HG03575 (cell line): ENCODE data around the gene OR5H2.

Source experiments
- ATAC-seq: cut with Tn5 transposase; IDR thresholded peaks from one replicate; pipeline ENCODE4 v1.9.1; 2021; ENCODE audit not compliant: unreplicated experiment, insufficient number of reproducible peaks, low FRiP score; ENCODE audit errors: extremely low read depth

The OR5H2 gene

DNA sequence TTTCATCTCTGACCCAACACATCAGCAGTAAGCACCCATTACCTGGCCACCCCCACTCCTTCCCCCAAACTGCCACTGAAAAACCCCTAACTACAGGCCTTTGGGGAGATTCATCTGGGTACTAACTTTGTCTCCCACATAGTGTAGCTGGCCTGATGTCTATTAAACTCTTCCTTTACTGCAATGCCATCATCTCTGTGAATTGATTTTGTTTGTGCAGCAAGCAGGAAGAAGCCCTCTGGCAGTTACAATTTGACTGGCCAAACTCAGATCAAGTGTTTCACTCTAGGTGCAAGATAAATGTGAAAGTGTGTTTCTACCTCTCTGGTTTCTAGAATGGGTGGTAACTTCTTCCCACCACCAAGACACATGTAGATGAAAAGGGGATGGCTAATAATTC is 44.6 kb downstream of the OR5H2 start:
- no peak for ATAC-seq

DNA sequence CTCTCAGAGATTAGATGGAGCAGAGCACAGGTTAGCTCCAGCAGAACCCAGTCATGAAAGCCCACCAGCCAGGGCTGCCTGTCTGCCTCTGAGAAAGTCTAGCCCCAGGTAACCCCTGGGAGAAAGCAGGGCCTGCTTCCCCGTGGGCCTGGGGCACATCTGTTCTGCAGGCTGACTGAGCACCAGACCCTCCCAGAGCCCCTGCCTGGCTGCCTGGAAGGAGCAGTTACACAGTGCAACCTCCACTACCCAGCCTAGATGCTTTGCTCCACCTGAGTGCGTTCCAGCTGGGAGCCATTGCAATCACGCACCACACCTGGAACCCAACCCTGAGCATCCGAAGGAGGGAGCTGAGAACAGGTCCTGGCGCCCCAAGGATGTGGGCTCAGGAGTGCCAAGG is 46.6 kb downstream of the OR5H2 start:
- no peak for ATAC-seq

DNA sequence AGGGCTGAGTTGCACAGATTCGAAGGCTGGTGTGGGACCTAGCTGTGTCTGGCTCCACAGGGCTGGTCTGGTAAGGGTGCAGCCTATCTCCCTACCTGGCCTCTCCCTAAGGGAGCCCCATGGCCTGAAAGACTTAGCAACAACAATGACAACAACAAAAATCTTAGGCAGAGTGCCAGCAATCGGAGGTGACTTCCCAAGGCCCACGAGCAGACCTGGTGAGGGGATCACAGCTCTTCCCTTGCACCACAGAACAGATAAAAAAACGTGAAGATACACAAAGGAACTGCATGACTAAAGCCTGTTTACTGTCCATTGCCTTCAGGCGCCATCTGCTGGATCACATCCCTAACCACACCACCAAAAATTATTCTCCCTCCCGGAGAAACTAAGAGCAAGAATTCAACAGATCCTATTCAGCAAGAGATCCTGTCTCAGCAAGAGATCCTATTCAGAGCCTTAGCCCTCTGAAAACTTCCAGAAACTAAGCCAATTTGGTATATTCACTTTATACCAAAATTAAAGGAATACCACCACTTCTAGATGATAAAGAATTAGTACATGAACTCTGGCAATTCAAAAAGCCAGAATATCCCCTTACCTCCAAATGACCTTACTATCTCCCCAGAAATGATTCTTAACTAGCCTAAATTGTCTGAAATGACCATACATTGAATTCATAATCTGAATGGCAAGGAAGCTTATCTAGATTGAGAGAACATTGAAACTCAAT is 47.3 kb downstream of the OR5H2 start:
- ATAC-seq: peak; percentile 44

DNA sequence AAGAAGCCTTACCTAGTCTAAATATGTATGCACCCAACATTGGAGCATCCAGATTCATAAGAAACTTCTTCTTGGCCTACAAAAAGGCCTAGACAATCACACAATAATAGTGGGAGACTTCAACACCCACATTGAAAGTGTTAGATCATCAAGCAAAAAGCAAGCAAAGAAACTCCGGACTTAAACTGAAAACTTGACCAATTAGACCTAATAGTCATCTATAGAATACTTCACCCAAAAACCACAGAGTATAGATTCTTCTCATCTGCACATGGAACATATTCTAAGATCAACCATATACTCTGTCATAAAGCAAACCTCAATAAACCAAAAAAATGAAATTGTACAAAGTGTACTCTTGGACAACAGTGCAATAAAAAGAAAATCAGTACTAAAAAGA is 49.0 kb downstream of the OR5H2 start:
- ATAC-seq: no peak
